Measurements from ENCODE around the gene RAB3IP.

RAB3IP gene

GRCh38 chr12:69821032-69821455, 82.4 kb downstream of the RAB3IP start:
- TF ChIP-seq EZH2phosphoT487 (IDR thresholded peaks at IDR 0.05; ENCODE audit: low read depth) (no peak), CTCF (IDR thresholded peaks at IDR 0.05; ENCODE audit: low read depth, low read length) (no peak)
- Histone ChIP-seq H3K79me2 (ENCODE audit: low read length) (no peaks in the 10 kb centered on the region), H4K20me1 (ENCODE audit: insufficient read depth, low read length) (no peaks in the 10 kb centered on the region), H3K4me2 (ENCODE audit: low read length) (no peak overlapping the region), H3K9ac (ENCODE audit: low read length) (no peak overlapping the region), H3K4me1 (ENCODE audit: low read length) (no peaks in the 10 kb centered on the region), H2AFZ (ENCODE audit: low read depth, low read length) (no peak overlapping the region), H3K36me3 (replicated peaks; ENCODE audit: low read depth, low read length) (no peaks in the 10 kb centered on the region), H3K27me3 (ENCODE audit: low read depth, low read length) (no peaks in the 10 kb centered on the region), H3K9me3 (ENCODE audit: insufficient read depth, low read length) (no peaks in the 10 kb centered on the region), H3K4me3 (ENCODE audit: low read length) (no peak overlapping the region), H3K27ac (ENCODE audit: low read length) (no peak overlapping the region)

- Histone ChIP-seq H3K4me1 (ENCODE audit: low read length) (no peaks in the 10 kb centered on the region), H2AFZ (ENCODE audit: low read depth, low read length) (no peak overlapping the region), H3K27ac (ENCODE audit: low read length) (no peak overlapping the region), H4K20me1 (ENCODE audit: insufficient read depth, low read length) (no peaks in the 10 kb centered on the region), H3K9ac (ENCODE audit: low read length) (no peak overlapping the region), H3K79me2 (ENCODE audit: low read length) (no peaks in the 10 kb centered on the region), H3K36me3 (replicated peaks; ENCODE audit: low read depth, low read length) (no peaks in the 10 kb centered on the region), H3K27me3 (ENCODE audit: low read depth, low read length) (no peaks in the 10 kb centered on the region), H3K9me3 (ENCODE audit: insufficient read depth, low read length) (no peaks in the 10 kb centered on the region), H3K4me3 (ENCODE audit: low read length) (no peak overlapping the region), H3K4me2 (ENCODE audit: low read length) (no peak overlapping the region)
- TF ChIP-seq EZH2phosphoT487 (IDR thresholded peaks at IDR 0.05; ENCODE audit: low read depth) (no peak), CTCF (IDR thresholded peaks at IDR 0.05; ENCODE audit: low read depth, low read length) (no peak)
These were observed 82.9 kb downstream of the RAB3IP start for GRCh38 chr12:69821456-69822159.

- Histone ChIP-seq H3K9ac (ENCODE audit: low read length) (no peak overlapping the region), H3K79me2 (ENCODE audit: low read length) (no peaks in the 10 kb centered on the region), H3K27ac (ENCODE audit: low read length) (no peak overlapping the region), H3K27me3 (ENCODE audit: low read depth, low read length) (no peaks in the 10 kb centered on the region), H3K4me3 (ENCODE audit: low read length) (no peak overlapping the region), H3K36me3 (replicated peaks; ENCODE audit: low read depth, low read length) (no peaks in the 10 kb centered on the region), H4K20me1 (ENCODE audit: insufficient read depth, low read length) (no peaks in the 10 kb centered on the region), H3K9me3 (ENCODE audit: insufficient read depth, low read length) (no peaks in the 10 kb centered on the region), H3K4me2 (ENCODE audit: low read length) (no peak overlapping the region), H2AFZ (ENCODE audit: low read depth, low read length) (no peak overlapping the region), H3K4me1 (ENCODE audit: low read length) (no peaks in the 10 kb centered on the region)
- TF ChIP-seq CTCF (IDR thresholded peaks at IDR 0.05; ENCODE audit: low read depth, low read length) (no peak), EZH2phosphoT487 (IDR thresholded peaks at IDR 0.05; ENCODE audit: low read depth) (no peak)
These were observed 83.7 kb downstream of the RAB3IP start for GRCh38 chr12:69822201-69822860.

GRCh38 chr12:69824028-69824427, 85.4 kb downstream of the RAB3IP start:
- no peaks in the 10 kb centered on the region for H3K27me3 ChIP-seq (ENCODE audit: low read depth, low read length)
- H3K27ac ChIP-seq (ENCODE audit: low read length) = no peak overlapping the region
- H3K4me1 ChIP-seq (ENCODE audit: low read length) = no peaks in the 10 kb centered on the region
- no peaks in the 10 kb centered on the region for H3K79me2 ChIP-seq (ENCODE audit: low read length)
- no peak overlapping the region for H3K4me3 ChIP-seq (ENCODE audit: low read length)
- TF ChIP-seq EZH2phosphoT487 (IDR thresholded peaks at IDR 0.05; ENCODE audit: low read depth) = no peak
- TF ChIP-seq CTCF (IDR thresholded peaks at IDR 0.05; ENCODE audit: low read depth, low read length) = no peak
- no peaks in the 10 kb centered on the region for H3K36me3 ChIP-seq (replicated peaks; ENCODE audit: low read depth, low read length)
- H3K4me2 ChIP-seq (ENCODE audit: low read length) = no peak overlapping the region
- H3K9me3 ChIP-seq (ENCODE audit: insufficient read depth, low read length) = no peaks in the 10 kb centered on the region
- no peak overlapping the region for H2AFZ ChIP-seq (ENCODE audit: low read depth, low read length)
- H3K9ac ChIP-seq (ENCODE audit: low read length) = no peak overlapping the region
- no peaks in the 10 kb centered on the region for H4K20me1 ChIP-seq (ENCODE audit: insufficient read depth, low read length)

Data from OCI-LY3 (cell line).